CD4-positive, alpha-beta memory T cell (primary cell): ENCODE data around the gene FRMD1. TPM values are rescaled to one million over a fixed set of nuclear protein-coding genes. Genes with fewer than 3 reads are reported as not detected.
A peak's percentile ranks its signal among the peaks of the same experiment; 100 is the strongest.

Experiments
- CTCF ChIA-PET: fragments of 350-600 bp; sonication (Branson Sonifier 250); formaldehyde crosslinking; loops from one replicate; lab custom pipeline; 2021; ENCODE audit warnings: inconsistent platforms; ENCODE audit not compliant: partially characterized antibody; lab: Charles Lee
- POLR2A ChIA-PET: fragments of 350-600 bp; sonication (Branson Sonifier 250); formaldehyde crosslinking; loops from one replicate; lab custom pipeline; 2021; ENCODE audit not compliant: partially characterized antibody; lab: Charles Lee
- DNase-seq, 5 donors: peaks; one replicate each; pipeline versions ENCODE4 v3.0.0 to v3.0.0-alpha.2; 2020 to 2022; ENCODE audit warnings: mixed read lengths in 1 of 5
- H3K27ac ChIP-seq: one replicate; pipeline ENCODE4 v1.7.0; 2013; ENCODE audit warnings: low read depth, low read length
- H3K27me3 ChIP-seq: 2 replicates; pipeline ENCODE4 v1.7.0; 2013; ENCODE audit warnings: mild to moderate bottlenecking, low read length, moderate library complexity; ENCODE audit not compliant: insufficient read depth
- H3K36me3 ChIP-seq: 2 replicates; pipeline ENCODE4 v1.7.0; 2013; ENCODE audit warnings: mild to moderate bottlenecking, low read length, moderate library complexity; ENCODE audit not compliant: insufficient read depth
- H3K4me1 ChIP-seq: 2 replicates; pipeline ENCODE4 v1.7.0; 2013; ENCODE audit warnings: mild to moderate bottlenecking, low read length, moderate library complexity; ENCODE audit not compliant: insufficient read depth
- H3K4me3 ChIP-seq, 2 donors: one replicate each; pipeline ENCODE4 v1.7.0; 2013; ENCODE audit warnings: low read length in 2 of 2, mild to moderate bottlenecking in 1 of 2
- H3K9me3 ChIP-seq, 2 donors: one replicate each; pipeline ENCODE4 v1.7.0; 2013; ENCODE audit warnings: low read length in 2 of 2, control low read depth in 1 of 2; ENCODE audit not compliant: control insufficient read depth in 1 of 2
- H3K27ac Mint-ChIP-seq, 7 donors: one replicate each; pipeline ENCODE4 v1.8.0; 2020 to 2021; ENCODE audit warnings: mixed read lengths in 7 of 7, mild to moderate bottlenecking in 6 of 7, inconsistent platforms in 3 of 7, moderate library complexity in 3 of 7
- H3K27me3 Mint-ChIP-seq, 2 donors: one replicate each; pipeline ENCODE4 v1.8.0; 2020 to 2021; ENCODE audit warnings: mixed read lengths in 2 of 2
- H3K36me3 Mint-ChIP-seq, 2 donors: one replicate each; pipeline ENCODE4 v1.8.0; 2020 to 2021; ENCODE audit warnings: mixed read lengths in 2 of 2, inconsistent platforms in 1 of 2, mild to moderate bottlenecking in 1 of 2
- H3K4me1 Mint-ChIP-seq, 4 donors: one replicate each; pipeline ENCODE4 v1.8.0; 2020 to 2021; ENCODE audit warnings: mixed read lengths in 4 of 4, mild to moderate bottlenecking in 1 of 4
- H3K4me3 Mint-ChIP-seq, 8 donors: one replicate each; pipeline ENCODE4 v1.8.0; 2020 to 2021; ENCODE audit warnings: mixed read lengths in 8 of 8, mild to moderate bottlenecking in 7 of 8, moderate library complexity in 6 of 8, inconsistent platforms in 3 of 8
- H3K9me3 Mint-ChIP-seq, 8 donors: one replicate each; pipeline ENCODE4 v1.8.0; 2020 to 2021; ENCODE audit warnings: mixed read lengths in 8 of 8, mild to moderate bottlenecking in 5 of 8, inconsistent platforms in 3 of 8, moderate library complexity in 1 of 8
- intact Hi-C: fragments of 100-400 bp; cut with micrococcal nuclease; formaldehyde crosslinking; loops from one replicate; pipeline ENCODE4 v1.15.1; 2023
- polyA plus RNA-seq, 2 donors: library from polyadenylated mRNA; unstranded; fragments of 300-500 nt; fragmentation: Illumina TruSeq; gene quantifications; one replicate each; pipeline ENCODE4 v1.2.3, GENCODE V29; 2021
- total RNA-seq, 2 experiments: library from RNA; stranded (reverse); gene quantifications; one replicate each; pipeline ENCODE4 v1.2.3, GENCODE V29; 2021

Gene FRMD1
- total and polyA plus RNA-seq, 4 experiments from 2014 or later, result not detected

DNA sequence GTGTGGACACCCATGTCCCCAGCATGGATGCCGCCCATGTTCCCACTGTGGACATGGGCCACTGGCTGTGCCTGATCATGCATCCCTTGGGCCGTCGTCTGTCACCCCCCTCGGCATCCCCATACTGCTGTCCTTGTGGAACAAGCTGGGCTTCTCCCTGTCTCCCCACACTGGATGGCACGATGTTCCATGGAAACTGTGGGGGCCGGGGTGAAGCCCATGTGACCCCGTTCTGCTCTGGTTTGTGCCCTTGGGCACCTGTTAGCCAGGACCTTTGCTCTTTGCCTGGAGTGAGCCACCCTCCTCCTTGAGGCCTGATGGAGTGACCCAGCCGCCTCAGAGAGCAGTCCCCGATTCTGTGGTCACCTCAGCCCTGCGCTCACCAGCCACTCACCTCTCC is 7.6 kb upstream of the FRMD1 start:
- no peaks in the 10 kb centered on the region for H3K27me3 ChIP-seq
- H3K36me3 ChIP-seq, result no peaks in the 10 kb centered on the region
- peak in 1 of 5 donors; percentile 31 for DNase-seq
- no peaks in the 10 kb centered on the region for H3K9me3 ChIP-seq
- no peaks in the 10 kb centered on the region for H3K4me1 ChIP-seq
- POLR2A ChIA-PET, result no interaction called here
- H3K4me3 Mint-ChIP-seq, result no peak overlapping the region
- peaks cover 0 to 3% (median 0%) of the 10 kb centered on the region in 8 donors for H3K9me3 Mint-ChIP-seq
- intact Hi-C loops, result no loop called here
- H3K27me3 Mint-ChIP-seq, result no peaks in the 10 kb centered on the region
- CTCF ChIA-PET, result no interaction called here
- no peak overlapping the region for H3K4me3 ChIP-seq
- H3K27ac ChIP-seq, result no peak overlapping the region
- H3K36me3 Mint-ChIP-seq, result no peaks in the 10 kb centered on the region
- no peaks in the 10 kb centered on the region for H3K4me1 Mint-ChIP-seq
- no peak overlapping the region for H3K27ac Mint-ChIP-seq

- Histone ChIP-seq H3K27ac (no peak overlapping the region), H3K27me3 (no peaks in the 10 kb centered on the region), H3K4me3 (no peak overlapping the region), H3K4me1 (no peaks in the 10 kb centered on the region), H3K36me3 (no peaks in the 10 kb centered on the region), H3K9me3 (no peaks in the 10 kb centered on the region)
- H3K36me3 Mint-ChIP-seq, result no peaks in the 10 kb centered on the region
- peaks cover 0 to 3% (median 0%) of the 10 kb centered on the region in 8 donors for H3K9me3 Mint-ChIP-seq
- H3K4me1 Mint-ChIP-seq, result no peaks in the 10 kb centered on the region
- H3K4me3 Mint-ChIP-seq, result no peak overlapping the region
- DNase-seq, result peak in 1 of 5 donors; percentile 34
- ChIA-PET CTCF (no interaction called here), POLR2A (no interaction called here)
- no peaks in the 10 kb centered on the region for H3K27me3 Mint-ChIP-seq
- intact Hi-C loops, result no loop called here
- H3K27ac Mint-ChIP-seq, result no peak overlapping the region
Observed at GRCh38 chr6:168086066-168086465, 7.1 kb upstream of the FRMD1 start.

- H3K27me3 Mint-ChIP-seq, result no peaks in the 10 kb centered on the region
- peak in 1 of 5 donors; percentile 23 for DNase-seq
- no peak overlapping the region for H3K27ac Mint-ChIP-seq
- no peak overlapping the region for H3K4me3 ChIP-seq
- no peaks in the 10 kb centered on the region for H3K4me1 Mint-ChIP-seq
- no peaks in the 10 kb centered on the region for H3K36me3 Mint-ChIP-seq
- H3K27me3 ChIP-seq, result no peaks in the 10 kb centered on the region
- POLR2A ChIA-PET, result no interaction called here
- intact Hi-C loops, result no loop called here
- H3K27ac ChIP-seq, result no peak overlapping the region
- H3K4me1 ChIP-seq, result no peaks in the 10 kb centered on the region
- peaks cover 0 to 3% (median 0%) of the 10 kb centered on the region in 8 donors for H3K9me3 Mint-ChIP-seq
- CTCF ChIA-PET, result no interaction called here
- H3K4me3 Mint-ChIP-seq, result no peak overlapping the region
- H3K36me3 ChIP-seq, result no peaks in the 10 kb centered on the region
- H3K9me3 ChIP-seq, result no peaks in the 10 kb centered on the region
Observed at GRCh38 chr6:168084465-168085160, 5.6 kb upstream of the FRMD1 start.

- Histone ChIP-seq H3K27ac (no peak overlapping the region), H3K27me3 (no peaks in the 10 kb centered on the region), H3K36me3 (no peaks in the 10 kb centered on the region), H3K4me1 (no peaks in the 10 kb centered on the region), H3K9me3 (no peaks in the 10 kb centered on the region), H3K4me3 (no peak overlapping the region)
- no peak overlapping the region for H3K4me3 Mint-ChIP-seq
- H3K27me3 Mint-ChIP-seq, result no peaks in the 10 kb centered on the region
- no peak for DNase-seq
- no peaks in the 10 kb centered on the region for H3K36me3 Mint-ChIP-seq
- ChIA-PET POLR2A (no interaction called here), CTCF (no interaction called here)
- H3K4me1 Mint-ChIP-seq, result no peaks in the 10 kb centered on the region
- no peak overlapping the region for H3K27ac Mint-ChIP-seq
- intact Hi-C loops, result no loop called here
- H3K9me3 Mint-ChIP-seq, result peaks cover 0 to 3% (median 0%) of the 10 kb centered on the region in 8 donors
Observed at GRCh38 chr6:168083514-168083885, 4.5 kb upstream of the FRMD1 start.

GRCh38 chr6:168082860-168083513 is 4.0 kb upstream of the FRMD1 start:
- Histone ChIP-seq H3K4me3 (no peak overlapping the region), H3K4me1 (no peaks in the 10 kb centered on the region), H3K36me3 (no peaks in the 10 kb centered on the region), H3K9me3 (no peaks in the 10 kb centered on the region), H3K27me3 (no peaks in the 10 kb centered on the region), H3K27ac (no peak overlapping the region)
- intact Hi-C loops, result no loop called here
- peaks cover 0 to 3% (median 0%) of the 10 kb centered on the region in 8 donors for H3K9me3 Mint-ChIP-seq
- DNase-seq, result no peak
- H3K4me3 Mint-ChIP-seq, result no peak overlapping the region
- H3K4me1 Mint-ChIP-seq, result no peaks in the 10 kb centered on the region
- H3K36me3 Mint-ChIP-seq, result no peaks in the 10 kb centered on the region
- ChIA-PET CTCF (no interaction called here), POLR2A (no interaction called here)
- no peak overlapping the region for H3K27ac Mint-ChIP-seq
- H3K27me3 Mint-ChIP-seq, result no peaks in the 10 kb centered on the region

- intact Hi-C loops, result no loop called here
Observed at GRCh38 chr6:168081858-168082546, 3.0 kb upstream of the FRMD1 start.

DNA sequence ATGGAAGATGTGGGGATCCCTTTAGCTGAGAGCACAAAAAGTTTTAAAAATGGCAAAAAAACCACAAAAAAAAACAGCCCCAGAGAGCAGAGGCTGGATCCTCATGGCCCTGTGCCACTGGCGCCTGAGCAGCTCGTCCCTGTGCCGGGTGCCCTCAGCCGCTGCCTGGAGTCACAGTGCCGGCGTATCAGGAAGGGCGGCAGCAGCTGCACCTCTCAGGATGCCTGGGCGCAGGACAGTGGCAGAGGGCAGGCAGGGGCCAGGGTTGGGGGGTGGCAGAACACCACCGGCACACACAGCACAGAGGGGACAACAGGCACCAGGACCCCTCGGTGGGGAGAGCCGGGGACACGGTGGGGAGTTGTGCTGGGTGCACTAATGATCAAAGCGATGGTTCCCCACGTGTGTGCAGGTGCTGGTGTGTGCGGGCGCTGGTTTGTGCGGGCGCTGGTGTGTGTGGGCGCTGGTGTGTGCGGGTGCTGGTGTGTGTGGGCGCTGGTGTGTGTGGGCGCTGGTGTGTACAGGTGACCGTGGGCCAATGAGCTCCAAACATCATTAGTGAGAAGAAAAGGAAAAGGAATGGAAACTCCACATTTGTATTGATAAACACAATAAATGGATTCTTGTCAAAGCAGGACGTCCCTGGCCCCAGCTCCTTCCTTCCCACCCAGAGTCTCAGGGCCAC is 1.5 kb upstream of the FRMD1 start:
- Histone ChIP-seq H3K4me3 (no peak overlapping the region), H3K9me3 (no peaks in the 10 kb centered on the region), H3K36me3 (no peaks in the 10 kb centered on the region), H3K27ac (no peak overlapping the region), H3K4me1 (no peaks in the 10 kb centered on the region), H3K27me3 (no peaks in the 10 kb centered on the region)
- Mint-ChIP-seq H3K4me3 (no peak overlapping the region), H3K4me1 (no peaks in the 10 kb centered on the region), H3K9me3 (peaks cover 0 to 2% (median 0%) of the 10 kb centered on the region in 8 donors), H3K36me3 (no peaks in the 10 kb centered on the region), H3K27me3 (no peaks in the 10 kb centered on the region), H3K27ac (no peak overlapping the region)
- intact Hi-C loops, result no loop called here
- CTCF ChIA-PET, result no interaction called here
- POLR2A ChIA-PET, result no interaction called here
- DNase-seq, result no peak

More at GRCh38 chr6:168081858-168082546, 3.0 kb upstream of the FRMD1 start:
- Mint-ChIP-seq H3K36me3 (no peaks in the 10 kb centered on the region), H3K27me3 (no peaks in the 10 kb centered on the region), H3K4me1 (no peaks in the 10 kb centered on the region), H3K4me3 (no peak overlapping the region), H3K27ac (no peak overlapping the region), H3K9me3 (peaks cover 0 to 2% (median 0%) of the 10 kb centered on the region in 8 donors)
- Histone ChIP-seq H3K4me1 (no peaks in the 10 kb centered on the region), H3K27me3 (no peaks in the 10 kb centered on the region), H3K4me3 (no peak overlapping the region), H3K27ac (no peak overlapping the region), H3K36me3 (no peaks in the 10 kb centered on the region), H3K9me3 (no peaks in the 10 kb centered on the region)
- ChIA-PET CTCF (no interaction called here), POLR2A (no interaction called here)
- no peak for DNase-seq
